Caco-2 (cell line): ENCODE measurements around the gene FOXC2. TPM values are rescaled to one million over a fixed set of nuclear protein-coding genes. Genes with fewer than 3 reads are reported as not detected.
A peak's percentile ranks its signal among the peaks of the same experiment; 100 is the strongest.

Experiments used
- BruUV-seq: library from RNA; stranded (reverse); fragments of 400-500 nt; replicated peaks from 2 replicates; lab custom pipeline; 2021; lab: Mats Ljungman, UMichigan
- CTCF ChIA-PET: fragments of 300-600 bp; sonication (Branson Sonifier 250); formaldehyde crosslinking; loops from one replicate; lab custom pipeline; 2022; ENCODE audit warnings: antibody characterized with exemption; lab: Charles Lee
- POLR2A ChIA-PET: fragments of 300-600 bp; sonication (Branson Sonifier 250); formaldehyde crosslinking; loops from one replicate; lab custom pipeline; 2022; ENCODE audit warnings: antibody characterized with exemption; lab: Charles Lee
- DNase-seq, 2 experiments: peaks; one replicate each; pipeline versions ENCODE4 v3.0.0 to v3.0.0-alpha.2; 2020 to 2022
- H3K27me3 ChIP-seq: replicated peaks from 2 replicates; pipeline ENCODE4 v1.6.0; 2011; ENCODE audit warnings: low read length; ENCODE audit not compliant: control insufficient read depth, insufficient read depth
- H3K36me3 ChIP-seq: 2 replicates; pipeline ENCODE4 v1.5.1; 2011; ENCODE audit warnings: low read length; ENCODE audit not compliant: control insufficient read depth, insufficient read depth
- H3K4me1 ChIP-seq: fragments of 250-450 bp; sonication (Bioruptor Pico); 2 replicates; pipeline ENCODE4 v1.5.1; 2020; ENCODE audit warnings: mild to moderate bottlenecking
- H3K4me3 ChIP-seq: 2 replicates; pipeline ENCODE4 v1.5.1; 2011; ENCODE audit warnings: low read depth, mild to moderate bottlenecking, control low read depth, low read length
- H3K9me3 ChIP-seq: fragments of 250-450 bp; sonication (Bioruptor Pico); 2 replicates; pipeline ENCODE4 v1.5.1; 2020; ENCODE audit warnings: mild to moderate bottlenecking, moderate library complexity
- H3K27ac Mint-ChIP-seq: one replicate; pipeline ENCODE4 v1.8.0; 2022; ENCODE audit warnings: mixed read lengths; ENCODE audit not compliant: unreplicated experiment
- H3K27me3 Mint-ChIP-seq: one replicate; pipeline ENCODE4 v1.8.0; 2022; ENCODE audit warnings: mixed read lengths; ENCODE audit not compliant: insufficient read depth, unreplicated experiment
- H3K36me3 Mint-ChIP-seq: one replicate; pipeline ENCODE4 v1.8.0; 2022; ENCODE audit warnings: mild to moderate bottlenecking, mixed read lengths; ENCODE audit not compliant: insufficient read depth, unreplicated experiment
- H3K4me1 Mint-ChIP-seq: one replicate; pipeline ENCODE4 v1.8.0; 2022; ENCODE audit warnings: low read depth, mixed read lengths; ENCODE audit not compliant: unreplicated experiment
- H3K4me3 Mint-ChIP-seq: one replicate; pipeline ENCODE4 v1.8.0; 2022; ENCODE audit warnings: mild to moderate bottlenecking, moderate library complexity, mixed read lengths; ENCODE audit not compliant: unreplicated experiment
- H3K9me3 Mint-ChIP-seq: one replicate; pipeline ENCODE4 v1.8.0; 2022; ENCODE audit warnings: mixed read lengths; ENCODE audit not compliant: unreplicated experiment
- CTCF ChIP-seq, 2 experiments: fragments of 200-600 bp in 1 of 2; IDR thresholded peaks; 1 replicate in 1 of 2; 2 replicates in 1 of 2; pipeline versions ENCODE4 v1.5.1 to v1.8.0; 2011 to 2022; ENCODE audit warnings: antibody characterized with exemption in 1 of 2, control low read depth in 1 of 2, inconsistent platforms in 1 of 2, low read depth in 1 of 2, low read length in 1 of 2, mild to moderate bottlenecking in 1 of 2, moderate library complexity in 1 of 2; ENCODE audit not compliant: insufficient read depth in 1 of 2, severe bottlenecking in 1 of 2, unreplicated experiment in 1 of 2
- intact Hi-C: fragments of 100-400 bp; cut with micrococcal nuclease; formaldehyde crosslinking; loops from one replicate; pipeline ENCODE4 v1.10.0; 2022; ENCODE audit not compliant: unreplicated experiment
- total RNA-seq: library from RNA; stranded (reverse); gene quantifications from 2 replicates; pipeline ENCODE4 v1.2.3, GENCODE V29; 2022

Gene FOXC2
- total RNA-seq, 1 experiment from 2014 or later: not detected

GRCh38 chr16:86563469-86564345 lies 2.9 kb upstream of the FOXC2 start:
- no peaks in the 10 kb centered on the region for H3K4me1 ChIP-seq
- ChIA-PET POLR2A (no interaction called here), CTCF (interaction anchor here (0.5 to 2.7 kb wide), 9 partner anchors 13 to 715 kb away, joined by 3 to 35 read pairs (median 5); no protein-coding TSS in a partner anchor)
- H3K36me3 Mint-ChIP-seq: peaks cover 5% of the 10 kb centered on the region
- no peaks in the 10 kb centered on the region for H3K27me3 ChIP-seq
- H3K36me3 ChIP-seq: no peaks in the 10 kb centered on the region
- DNase-seq: peak; percentile 88 to 92
- H3K4me3 Mint-ChIP-seq: peak overlapping the region; percentile 69
- H3K4me1 Mint-ChIP-seq: peaks cover 6% of the 10 kb centered on the region
- no TSS peak for BruUV-seq
- peak overlapping the region; percentile 17; the same call in 1 of the 2 replicates for H3K4me3 ChIP-seq
- H3K27me3 Mint-ChIP-seq: peaks cover 10% of the 10 kb centered on the region
- no peaks in the 10 kb centered on the region for H3K9me3 Mint-ChIP-seq
- intact Hi-C loops: loop anchor here (1.0 to 5.0 kb wide), 4 partner anchors 271 to 734 kb away; no protein-coding TSS in a partner anchor
- peak; percentile 100 for TF ChIP-seq CTCF (IDR thresholded peaks at IDR 0.05; ENCODE audit: insufficient read depth in 1 of 2, low read depth in 1 of 2, low read length in 1 of 2, severe bottlenecking in 1 of 2, unreplicated experiment in 1 of 2)
- no peaks in the 10 kb centered on the region for H3K9me3 ChIP-seq
- no peak overlapping the region for H3K27ac Mint-ChIP-seq

GRCh38 chr16:86565181-86565631 lies 1.4 kb upstream of the FOXC2 start:
- Mint-ChIP-seq H3K4me3 (no peak overlapping the region), H3K27me3 (peaks cover 10% of the 10 kb centered on the region), H3K9me3 (no peaks in the 10 kb centered on the region), H3K27ac (no peak overlapping the region), H3K4me1 (peaks cover 6% of the 10 kb centered on the region), H3K36me3 (peaks cover 5% of the 10 kb centered on the region)
- BruUV-seq: no TSS peak
- intact Hi-C loops: no loop called here
- ChIA-PET CTCF (interaction anchor here (0.7 to 2.7 kb wide), 5 partner anchors 309 to 712 kb away, joined by 3 to 35 read pairs (median 4); no protein-coding TSS in a partner anchor), POLR2A (no interaction called here)
- no peaks in the 10 kb centered on the region for H3K36me3 ChIP-seq
- no peak overlapping the region for H3K4me3 ChIP-seq
- no peaks in the 10 kb centered on the region for H3K9me3 ChIP-seq
- no peak for TF ChIP-seq CTCF (IDR thresholded peaks at IDR 0.05; ENCODE audit: insufficient read depth in 1 of 2, low read depth in 1 of 2, low read length in 1 of 2, severe bottlenecking in 1 of 2, unreplicated experiment in 1 of 2)
- no peak for DNase-seq
- H3K27me3 ChIP-seq: no peaks in the 10 kb centered on the region
- no peaks in the 10 kb centered on the region for H3K4me1 ChIP-seq

- CTCF ChIA-PET: no interaction called here
These were observed 751 bp upstream of the FOXC2 start for GRCh38 chr16:86565644-86566511.

More at GRCh38 chr16:86565644-86566511, 751 bp upstream of the FOXC2 start:
- no peak for DNase-seq
- Histone ChIP-seq H3K4me3 (no peak overlapping the region), H3K4me1 (no peaks in the 10 kb centered on the region), H3K9me3 (no peaks in the 10 kb centered on the region), H3K27me3 (no peaks in the 10 kb centered on the region), H3K36me3 (no peaks in the 10 kb centered on the region)
- Mint-ChIP-seq H3K4me3 (no peak overlapping the region), H3K36me3 (peaks cover 5% of the 10 kb centered on the region), H3K27me3 (peaks cover 10% of the 10 kb centered on the region), H3K27ac (no peak overlapping the region), H3K9me3 (no peaks in the 10 kb centered on the region), H3K4me1 (peaks cover 6% of the 10 kb centered on the region)
- no TSS peak for BruUV-seq
- TF ChIP-seq CTCF (IDR thresholded peaks at IDR 0.05; ENCODE audit: insufficient read depth in 1 of 2, low read depth in 1 of 2, low read length in 1 of 2, severe bottlenecking in 1 of 2, unreplicated experiment in 1 of 2): no peak
- POLR2A ChIA-PET: no interaction called here
- intact Hi-C loops: no loop called here
